ENCODE measurements around the gene PTH2.

Gene PTH2

DNA sequence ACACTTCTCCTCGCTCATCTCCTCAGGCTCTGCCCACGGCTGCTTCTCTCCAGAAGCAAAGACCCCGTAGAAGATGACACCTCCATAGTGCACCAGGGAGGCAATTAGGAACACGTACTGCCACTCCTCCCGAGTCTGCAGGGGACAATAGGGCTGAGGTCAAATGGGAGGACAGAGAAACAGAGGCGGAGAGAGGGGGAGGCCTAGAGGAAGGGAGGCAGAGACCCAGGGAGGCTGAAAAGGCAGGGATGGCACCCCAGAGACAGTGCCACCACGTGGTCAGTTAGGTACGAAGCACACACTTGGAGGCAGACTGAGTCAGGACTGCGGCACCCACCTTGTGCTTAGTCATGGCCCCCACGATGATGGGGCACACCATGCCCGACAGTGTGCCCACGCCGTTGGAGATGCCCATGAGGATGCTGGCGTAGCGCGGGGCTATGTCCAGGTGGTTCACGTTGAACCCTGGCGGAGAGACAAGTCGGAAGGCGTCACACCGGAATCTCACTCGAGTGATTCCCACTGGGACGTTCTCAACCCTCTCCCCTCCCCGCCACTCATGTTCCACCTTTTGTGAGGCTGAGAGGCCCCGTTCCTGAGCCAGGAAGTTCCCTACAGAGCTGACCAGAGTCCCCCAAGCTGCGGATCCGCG is 7.6 kb upstream of the PTH2 start:
- no peak for DNase-seq

DNA sequence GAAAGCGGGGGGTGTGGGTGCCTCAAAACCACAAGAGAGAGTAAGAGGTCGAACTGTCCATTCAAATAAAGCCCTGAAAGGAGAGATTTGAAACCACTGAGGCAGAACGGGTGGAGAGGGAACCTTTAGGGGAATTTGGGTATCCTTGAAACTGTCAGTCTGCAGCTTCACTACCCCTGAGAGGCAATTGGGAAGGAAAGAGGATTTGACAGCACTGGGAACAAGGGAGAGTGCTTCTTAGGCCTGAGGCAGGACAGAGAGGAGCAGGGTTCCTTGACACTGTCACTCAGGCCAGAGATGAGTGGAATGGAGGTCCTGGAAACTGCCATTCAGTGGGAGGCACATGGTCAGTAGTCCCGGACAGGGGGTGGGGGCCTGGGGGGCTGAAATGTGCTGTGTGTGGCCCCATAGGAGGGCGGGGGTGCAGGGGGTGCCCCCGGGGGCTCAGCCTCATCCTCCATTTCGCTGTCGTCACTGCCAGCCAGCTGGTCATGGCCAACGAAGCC is 7.0 kb upstream of the PTH2 start:
- DNase-seq, result no peak

DNA sequence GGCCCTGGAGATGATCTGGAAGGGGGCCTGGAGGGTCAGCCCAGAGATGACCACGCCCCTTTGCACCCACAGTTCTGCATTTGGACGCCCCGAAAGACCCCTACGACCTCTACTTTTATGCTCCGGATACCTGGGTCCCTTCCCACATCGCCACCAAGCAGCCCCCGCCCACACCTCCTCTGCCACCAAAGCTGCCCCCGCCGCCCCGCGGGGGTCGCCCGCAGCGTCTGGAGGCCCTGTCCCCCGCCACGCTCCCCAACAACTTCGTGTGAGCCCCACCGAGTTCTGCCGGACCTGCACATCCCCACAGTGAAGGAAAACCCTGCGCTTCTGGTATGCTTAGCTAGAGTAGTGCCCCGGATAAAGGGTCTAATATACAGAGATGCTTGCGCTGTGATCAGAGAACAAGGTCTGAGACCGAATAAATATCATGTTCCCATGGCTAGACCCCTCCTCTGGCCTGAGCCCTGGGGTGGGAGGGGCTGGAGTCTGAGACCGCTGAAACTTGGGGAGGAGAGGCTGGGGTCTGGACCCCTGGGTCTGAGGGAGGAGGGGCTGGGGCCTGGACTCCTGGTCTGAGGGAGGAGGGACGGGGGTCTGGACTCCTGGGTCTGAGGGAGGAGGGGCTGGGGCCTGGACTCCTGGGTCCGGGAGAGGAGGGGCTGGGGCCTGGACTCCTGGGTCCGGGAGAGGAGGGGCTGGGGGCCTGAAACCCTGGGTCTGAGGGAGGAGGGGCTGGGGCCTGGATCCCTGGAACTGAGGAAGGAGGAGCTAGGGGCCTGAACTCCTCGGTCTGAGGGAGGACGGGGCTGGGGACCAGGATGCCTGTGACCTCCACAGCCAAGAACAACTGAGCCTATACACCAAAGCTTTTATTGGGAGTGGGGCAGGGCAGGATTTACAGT is 5.6 kb upstream of the PTH2 start:
- no peak for DNase-seq

DNA sequence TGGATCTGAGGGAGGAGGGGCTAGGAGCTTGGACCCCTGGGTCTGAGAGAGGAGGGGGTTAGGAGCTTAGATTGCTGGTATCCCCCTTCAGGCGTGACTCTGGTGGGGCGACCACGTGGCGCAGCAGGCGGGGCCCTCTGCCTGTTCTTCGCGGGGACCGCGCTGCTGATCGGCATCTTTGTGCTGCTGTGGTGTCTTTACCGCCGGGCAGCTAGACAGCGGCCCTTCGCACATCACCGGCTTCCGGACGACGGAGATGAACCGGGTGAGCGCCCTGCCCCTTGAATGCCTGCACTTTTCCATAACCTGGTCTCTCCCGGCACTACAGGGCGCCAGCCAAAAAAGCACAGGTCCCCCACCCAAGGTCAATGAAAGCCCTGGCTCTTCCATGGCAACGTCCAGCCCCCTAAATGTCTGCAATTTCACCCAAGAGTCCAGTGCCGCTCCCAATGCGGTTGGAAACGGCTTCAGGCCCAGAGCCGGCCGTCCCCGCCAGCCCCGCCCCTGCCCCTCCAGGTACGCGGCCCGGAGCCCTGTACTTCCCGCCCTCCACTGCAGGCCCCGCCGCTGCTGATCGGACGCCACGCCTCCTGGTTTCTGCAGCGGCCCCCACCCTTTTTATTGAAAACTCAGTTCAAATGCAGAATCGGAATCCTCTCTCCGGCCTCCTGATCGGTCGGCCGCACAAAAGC is 4.8 kb upstream of the PTH2 start:
- no peak for DNase-seq

DNA sequence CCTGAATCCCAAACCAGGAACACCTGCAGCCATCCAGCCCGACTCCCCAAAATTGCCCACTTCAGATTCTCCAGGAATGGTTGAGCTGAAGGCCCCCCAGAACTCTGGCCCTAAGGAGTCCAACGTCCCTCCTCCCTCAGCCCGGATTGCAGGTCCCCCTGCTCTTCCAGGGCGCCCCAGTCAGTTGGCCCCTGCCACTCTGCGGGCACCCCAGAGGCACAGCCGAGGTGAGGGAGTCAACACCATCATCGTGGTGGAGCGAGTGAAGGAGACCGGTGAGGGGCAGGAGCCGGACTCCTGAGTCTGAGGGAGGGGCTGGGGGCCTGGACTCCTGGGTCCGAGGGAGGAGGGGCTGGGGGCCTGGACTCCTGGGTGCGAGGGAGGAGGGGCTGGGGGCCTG is 4.1 kb upstream of the PTH2 start:
- DNase-seq, result no peak

DNA sequence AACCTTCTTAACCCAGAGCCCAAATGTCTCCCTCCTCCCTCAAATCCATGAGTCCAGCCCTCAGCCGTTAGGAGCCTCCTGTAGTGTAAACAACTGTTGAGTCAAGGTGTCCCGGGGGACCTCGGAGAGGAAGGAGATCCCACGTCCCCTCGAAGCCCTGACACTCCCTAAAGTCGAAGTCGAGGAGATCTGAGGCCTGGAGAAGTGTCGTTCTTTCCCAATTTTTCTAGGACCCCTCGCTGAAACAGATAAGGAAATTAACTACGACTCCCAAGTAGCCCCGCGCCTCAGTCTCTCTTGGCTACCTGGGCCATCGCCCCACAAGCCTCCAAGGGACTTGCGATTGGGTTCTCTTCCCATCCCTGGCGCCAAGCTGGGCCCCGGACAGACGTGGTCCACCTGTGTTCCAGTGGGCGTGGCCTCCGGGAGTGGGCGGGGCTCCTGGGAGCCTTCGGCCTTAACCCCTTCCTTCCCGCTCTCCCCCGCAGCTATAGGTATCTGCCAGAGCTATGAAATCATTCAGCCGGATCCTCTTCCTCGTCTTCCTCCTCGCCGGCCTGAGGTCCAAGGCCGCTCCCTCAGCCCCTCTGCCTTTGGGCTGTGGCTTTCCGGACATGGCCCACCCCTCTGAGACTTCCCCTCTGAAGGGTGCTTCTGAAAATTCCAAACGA is 2.8 kb upstream of the PTH2 start:
- DNase-seq, result peak; percentile 53

DNA sequence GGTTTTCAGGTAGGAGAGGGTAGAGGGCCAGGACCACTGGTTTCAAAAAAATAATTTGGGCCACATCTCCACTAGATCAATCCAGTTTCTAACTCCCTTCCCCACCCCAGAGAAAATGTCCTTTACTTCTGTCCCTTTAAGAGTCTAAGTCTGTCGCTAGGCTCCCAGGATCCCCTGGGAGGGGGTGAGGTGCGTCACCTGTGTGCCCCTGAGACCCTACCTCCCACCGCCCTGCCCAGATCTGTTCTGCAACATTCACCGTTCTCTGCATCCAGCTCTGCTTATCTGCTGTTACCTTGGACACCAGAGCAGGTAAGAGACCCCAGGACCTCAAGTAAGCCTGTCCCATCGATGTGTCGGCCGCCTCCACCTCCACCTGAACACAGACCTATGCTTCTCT is 1.9 kb upstream of the PTH2 start, which contains the start of gene GFY:
Gene GFY (plus strand): TSS at position 211 of the 400 bp plus-strand sequence. CDS start 1,043 bp downstream, outside the sequence.
- no peak for DNase-seq

DNA sequence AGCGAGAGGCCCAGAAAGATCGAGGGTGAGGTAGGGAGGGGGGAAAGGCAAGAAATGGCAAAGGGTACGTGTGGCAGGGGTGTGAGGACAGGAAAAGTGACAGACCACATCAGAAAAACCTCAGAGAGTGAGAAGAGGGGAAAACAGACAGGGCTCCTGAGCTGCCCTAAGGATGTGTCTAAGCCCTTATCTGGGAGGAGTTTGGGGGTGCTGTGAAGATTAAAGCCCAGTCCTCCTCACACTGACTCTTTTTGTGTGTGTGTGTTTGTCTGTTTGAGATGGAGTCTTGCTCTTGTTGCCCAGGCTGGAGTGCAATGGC is 703 bp upstream of the PTH2 start:
- DNase-seq, result no peak

DNA sequence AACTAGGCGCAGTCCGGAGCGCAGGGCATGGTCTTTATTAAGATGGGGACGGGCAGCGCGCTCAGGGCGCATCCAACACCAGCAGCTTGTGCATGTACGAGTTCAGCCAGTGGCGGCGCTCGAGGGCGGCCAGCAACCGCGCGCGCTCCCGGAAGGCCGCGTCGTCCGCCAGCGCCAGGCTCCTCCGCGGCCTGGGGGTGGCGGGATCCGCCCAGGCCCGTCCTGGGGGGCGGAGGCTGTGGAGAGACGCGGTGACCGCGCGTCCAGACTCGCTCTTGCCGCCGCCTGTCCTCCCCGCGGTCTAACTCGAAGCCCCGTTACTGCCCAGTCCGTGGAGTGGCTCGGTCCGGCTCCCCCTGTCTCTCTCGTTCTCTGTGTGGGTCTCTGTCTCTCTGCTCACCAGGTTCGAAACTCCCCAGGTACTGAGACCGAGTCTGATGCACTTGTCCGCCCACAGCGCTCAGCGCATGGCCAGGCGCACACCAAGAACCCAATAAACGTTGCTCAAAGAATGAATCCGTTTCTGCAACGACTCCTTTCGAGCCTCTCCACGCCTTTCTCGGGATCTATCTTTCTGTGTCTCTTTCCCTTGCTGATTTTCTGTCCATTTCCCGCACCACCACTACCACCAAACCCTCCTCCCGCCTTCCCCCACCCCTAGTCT is 702 bp downstream of the PTH2 start:
- peak; percentile 43 for DNase-seq

DNA sequence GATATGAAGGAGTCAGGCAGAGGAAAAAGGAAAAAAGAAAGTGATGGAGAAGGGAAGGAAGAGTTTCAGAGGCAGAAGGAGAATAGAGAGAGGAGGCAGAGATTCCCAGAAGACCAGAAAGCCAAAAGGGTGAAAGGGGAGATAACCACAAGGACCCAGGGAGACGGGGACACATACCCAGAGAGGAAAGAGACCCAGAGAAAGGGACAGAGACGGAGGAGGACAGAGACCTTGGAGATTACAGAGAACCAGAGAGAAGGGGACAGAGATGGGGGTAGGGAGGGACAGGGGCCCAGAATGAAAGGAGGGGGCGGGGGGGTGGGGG is 1.4 kb downstream of the PTH2 start:
- DNase-seq, result no peak

DNA sequence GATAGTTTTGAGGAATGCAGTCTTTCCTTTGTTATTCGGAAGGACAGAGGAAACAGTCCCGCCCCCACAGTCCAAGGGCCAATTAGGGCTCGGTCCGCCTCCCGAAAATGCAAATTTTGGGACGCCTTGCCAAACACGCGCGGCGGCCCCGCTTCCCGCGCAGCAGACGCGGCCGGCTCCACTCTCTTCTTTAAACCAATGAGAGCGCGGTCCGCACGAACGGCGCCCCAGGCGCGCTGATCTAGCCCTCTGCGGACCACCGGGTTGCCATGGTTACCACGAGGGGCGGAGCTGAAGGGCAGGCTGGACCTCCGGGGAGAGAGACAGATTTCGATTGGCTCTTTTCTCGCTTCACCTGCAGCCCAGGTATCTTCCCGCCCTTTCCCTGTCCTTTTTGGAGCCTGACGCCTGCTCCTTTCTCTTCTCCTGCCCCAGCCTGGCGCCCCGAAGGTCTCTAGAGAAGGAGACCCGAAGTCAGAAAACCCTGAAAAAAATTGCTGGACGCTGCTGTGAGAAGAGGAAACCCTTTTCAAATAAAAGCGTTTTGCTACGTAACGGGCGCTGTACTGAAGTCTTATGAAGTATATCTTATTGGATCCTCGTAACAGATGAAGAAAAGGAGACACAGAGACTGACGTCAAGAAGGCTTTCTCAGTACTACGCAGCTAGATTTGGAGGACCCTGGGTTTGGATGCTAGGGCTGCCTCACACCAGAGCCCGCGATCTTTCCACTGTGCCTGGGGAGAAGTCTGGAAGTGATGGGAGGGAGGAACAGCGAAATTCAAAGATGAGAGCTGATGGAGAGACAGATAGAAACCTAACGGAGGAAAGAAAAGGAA is 2.0 kb downstream of the PTH2 start:
- DNase-seq, result peak; percentile 93

DNA sequence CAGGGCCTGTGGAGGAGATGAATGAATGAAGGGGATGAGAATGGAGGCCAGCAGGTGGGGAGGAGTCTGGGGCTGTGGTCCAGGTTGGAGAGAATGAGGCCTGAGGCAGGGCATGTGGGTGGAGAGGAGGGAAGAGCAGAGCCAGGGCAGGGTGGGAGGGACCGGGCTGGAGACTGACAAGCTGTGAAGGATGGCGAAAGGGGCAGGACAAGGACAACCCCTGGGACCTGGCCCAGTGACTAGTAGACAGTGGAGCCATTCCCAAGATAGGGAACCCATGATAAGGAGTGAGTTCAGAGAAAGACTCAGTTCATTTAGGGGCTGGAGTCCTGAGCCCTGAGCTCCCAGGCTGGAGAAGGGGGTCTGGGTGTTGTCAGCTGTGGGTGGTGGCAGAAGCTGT is 3.0 kb downstream of the PTH2 start:
- DNase-seq, result no peak

DNA sequence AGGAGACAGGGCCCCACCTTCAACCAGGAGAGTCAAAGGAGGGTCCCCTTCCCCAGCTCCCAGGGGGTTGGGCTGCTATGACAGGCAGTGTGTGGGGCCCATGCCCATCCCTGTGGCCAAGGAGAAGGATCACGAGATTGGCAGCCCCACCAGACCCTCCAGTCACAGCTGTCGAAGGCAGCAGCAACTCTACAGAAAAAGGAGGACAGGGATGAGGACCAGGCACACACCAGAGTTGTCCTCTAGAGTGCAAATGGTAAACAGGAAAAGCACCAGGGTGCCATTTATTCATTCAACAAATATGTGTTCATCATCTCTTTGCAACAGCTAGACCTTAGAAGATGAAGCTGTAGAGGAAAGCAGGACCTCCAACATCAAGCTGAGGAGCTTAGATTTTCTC is 4.1 kb downstream of the PTH2 start:
- no peak for DNase-seq

DNA sequence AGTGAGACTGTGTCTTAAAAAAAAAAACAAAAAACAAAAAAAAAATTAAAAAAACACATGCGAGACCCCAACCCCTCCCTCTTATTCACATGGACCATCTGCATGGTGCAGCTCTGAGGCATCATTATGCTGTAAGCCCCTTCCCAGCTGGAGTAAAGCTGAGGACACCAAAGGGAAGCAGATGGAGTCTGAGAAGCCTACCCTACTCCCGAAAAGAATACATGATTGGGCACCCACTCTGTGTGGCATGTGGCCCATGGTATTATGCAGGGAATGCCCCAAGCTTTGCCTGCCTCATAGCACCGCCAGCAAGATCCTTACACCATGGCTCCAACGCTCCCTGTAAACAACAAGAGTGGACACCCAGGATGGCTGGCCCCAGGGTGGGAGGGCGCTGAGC is 4.7 kb downstream of the PTH2 start:
- DNase-seq, result no peak

DNA sequence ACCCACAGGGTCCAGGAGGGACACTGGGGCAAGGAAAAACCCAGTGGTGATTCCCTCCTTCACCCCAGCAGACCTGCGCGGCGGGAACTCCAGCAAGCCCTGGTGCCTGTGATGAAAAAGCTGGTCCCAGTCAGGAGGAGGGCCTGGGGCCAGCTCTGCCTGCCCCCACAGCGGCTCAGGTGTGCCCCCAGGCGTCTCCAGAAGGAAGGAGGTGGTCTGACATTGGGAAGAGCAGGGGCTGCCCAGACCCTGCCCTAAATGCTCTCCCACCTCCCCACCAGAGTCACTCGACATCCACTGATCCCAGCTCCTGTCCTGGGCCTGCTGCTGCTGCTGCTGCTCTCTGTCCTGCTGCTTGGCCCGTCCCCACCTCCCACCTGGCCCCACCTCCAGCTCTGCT is 6.2 kb downstream of the PTH2 start:
- no peak for DNase-seq

DNA sequence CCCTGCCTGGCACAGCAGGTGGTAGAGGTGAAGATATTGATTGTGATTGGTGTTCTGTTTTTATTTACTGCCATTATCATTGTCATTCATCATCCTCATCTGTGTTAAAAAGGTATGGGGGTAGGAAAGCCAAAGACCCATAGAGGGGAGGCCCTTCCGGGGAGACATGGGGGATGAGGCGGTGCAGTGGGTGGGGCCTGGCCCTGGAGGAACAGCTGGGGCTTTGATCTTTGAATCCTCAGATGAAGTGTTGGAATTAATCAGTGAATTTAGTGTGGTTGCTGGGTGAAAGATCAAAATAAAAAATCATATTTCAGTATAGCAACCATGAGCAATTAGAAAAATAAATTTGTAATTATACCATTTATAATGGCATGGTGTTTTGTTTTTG is 7.4 kb downstream of the PTH2 start:
- DNase-seq, result no peak

DNA sequence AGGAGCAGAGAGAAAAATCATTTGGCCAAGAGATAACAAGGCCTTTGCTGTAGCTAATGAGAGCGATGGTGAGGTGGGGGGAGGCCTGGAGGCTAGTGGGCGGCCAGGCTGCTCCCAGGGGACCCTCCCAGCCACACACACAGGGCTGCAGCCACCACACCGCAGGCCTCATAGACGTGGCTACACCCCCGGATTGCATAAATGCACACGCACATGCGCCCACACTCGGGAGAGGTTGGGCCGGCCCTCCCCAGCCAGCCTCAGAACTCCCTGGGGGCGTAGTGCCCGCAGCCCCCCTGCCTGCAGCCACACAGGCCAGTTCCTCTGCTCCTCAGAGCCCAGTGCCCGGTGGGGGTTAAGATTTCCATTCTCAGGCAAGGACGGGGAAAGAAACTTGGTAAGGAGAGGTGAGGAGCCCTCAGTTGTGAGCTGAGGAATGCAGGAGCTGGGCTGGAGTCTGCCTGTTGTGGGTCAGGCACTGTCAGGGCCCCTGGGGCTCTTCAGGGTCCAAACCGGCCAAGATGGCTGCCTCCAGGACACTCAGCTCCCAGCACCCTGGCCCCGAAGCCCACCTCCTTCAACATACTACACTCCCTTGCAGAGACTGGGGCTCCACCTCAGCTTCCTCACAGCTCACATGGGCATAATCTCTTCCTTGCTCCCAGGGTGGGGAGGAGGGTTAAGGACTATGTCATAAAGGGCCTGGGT is 8.0 kb downstream of the PTH2 start:
- no peak for DNase-seq

DNA sequence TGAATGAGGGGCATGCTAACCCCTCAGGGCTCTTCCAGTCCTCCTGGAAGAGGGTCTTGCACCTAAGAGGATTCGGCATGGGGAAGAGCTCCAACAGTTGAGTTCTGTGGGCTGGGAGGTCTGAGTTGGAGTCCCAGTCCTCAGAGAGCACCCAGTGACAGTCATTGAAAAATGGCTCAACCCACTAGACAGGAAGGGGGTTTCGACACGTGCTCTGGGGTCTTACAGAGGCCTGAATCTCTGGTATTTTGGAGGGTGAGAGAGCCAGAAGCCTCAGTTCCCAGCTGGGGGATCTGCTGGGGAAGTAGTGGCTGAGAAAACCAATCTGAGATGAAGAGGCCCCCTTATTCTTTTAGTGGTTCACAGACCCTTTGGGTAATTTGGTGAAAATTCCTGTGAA is 9.0 kb downstream of the PTH2 start:
- no peak for DNase-seq

DNA sequence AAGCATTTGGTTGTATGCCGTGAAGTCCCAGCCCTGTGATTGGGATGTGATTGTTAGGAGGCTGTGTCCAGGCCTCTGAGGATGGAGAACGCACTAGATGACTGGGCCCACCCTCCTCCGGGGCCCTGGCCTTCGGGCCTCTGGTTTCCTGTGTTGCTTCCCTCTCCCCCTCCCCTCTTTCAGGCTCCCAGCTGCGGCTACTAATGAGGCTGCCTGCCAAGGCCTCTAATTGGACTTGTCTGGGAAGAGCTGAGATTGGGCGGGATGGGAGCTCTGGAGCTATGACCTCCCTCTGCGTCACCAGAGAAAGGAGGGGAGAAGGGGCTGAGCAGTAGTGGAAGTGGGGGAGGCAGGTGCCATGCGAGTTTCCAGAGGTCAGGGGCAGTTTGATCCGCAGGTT is 9.9 kb downstream of the PTH2 start:
- no peak for DNase-seq

DNA sequence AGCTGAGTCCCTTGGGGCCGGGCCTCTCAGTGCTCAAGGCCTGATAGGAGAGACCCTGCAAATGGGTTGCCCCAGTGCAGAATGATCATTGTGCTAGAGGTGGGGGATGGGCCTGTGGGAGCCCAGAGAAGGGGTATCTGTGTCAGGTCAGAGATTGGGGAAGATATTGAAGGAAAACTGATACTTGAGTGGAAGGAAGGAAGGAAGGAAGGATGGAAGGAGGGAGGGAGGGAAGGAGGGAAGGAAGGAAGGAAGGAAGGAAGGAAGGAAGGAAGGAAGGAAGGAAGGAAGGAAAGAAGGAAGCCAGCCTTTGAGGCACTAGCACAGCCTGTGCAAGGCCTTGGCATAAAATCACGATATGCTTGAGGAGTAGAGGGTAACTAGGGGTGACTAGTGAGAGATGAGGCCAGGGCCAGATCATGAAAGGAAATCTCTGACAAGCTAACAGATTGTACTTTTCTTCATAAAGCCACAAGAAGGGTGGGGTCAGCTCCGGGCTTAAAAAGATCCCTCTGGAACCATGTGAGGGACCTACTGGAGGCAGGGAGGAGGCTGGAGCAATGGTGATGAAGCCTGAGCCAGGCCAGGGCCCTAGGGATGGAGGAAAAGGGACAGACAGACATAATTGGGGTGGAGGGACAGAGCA is 11.4 kb downstream of the PTH2 start:
- no peak for DNase-seq

Data from DMS153 (cell line).